Activated CD8-positive, alpha-beta memory T cell treated with anti-CD3 and anti-CD28 coated beads, Interleukin-2, amount 50 U/mL, for 1 hour (primary cell): Measurements from ENCODE around the gene UBR2.
"Not testable (repeated sequence)": the region's sequence is repeated elsewhere in the genome, so short reads cannot be mapped to it uniquely, and the experiment has no call there.

Source experiments
- DNase-seq: peaks from one replicate; pipeline ENCODE4 v3.0.0-alpha.2; 2020; ENCODE audit errors: extremely low read depth

UBR2 gene

GRCh38 chr6:42618105-42618504, 54.3 kb downstream of the UBR2 start:
- DNase-seq = no peak

- no peak for DNase-seq
Measured at GRCh38 chr6:42618686-42619085, 54.9 kb downstream of the UBR2 start.

- no peak for DNase-seq
Measured at GRCh38 chr6:42619963-42620362, 56.1 kb downstream of the UBR2 start.

GRCh38 chr6:42624601-42625000, 60.8 kb downstream of the UBR2 start:
- no peak for DNase-seq

- DNase-seq = no peak
Measured at GRCh38 chr6:42627044-42627443, 63.2 kb downstream of the UBR2 start.

- DNase-seq = no peak
Measured at GRCh38 chr6:42627674-42628073, 63.8 kb downstream of the UBR2 start.

- DNase-seq = no peak
Measured at GRCh38 chr6:42628604-42629003, 64.8 kb downstream of the UBR2 start.

DNA sequence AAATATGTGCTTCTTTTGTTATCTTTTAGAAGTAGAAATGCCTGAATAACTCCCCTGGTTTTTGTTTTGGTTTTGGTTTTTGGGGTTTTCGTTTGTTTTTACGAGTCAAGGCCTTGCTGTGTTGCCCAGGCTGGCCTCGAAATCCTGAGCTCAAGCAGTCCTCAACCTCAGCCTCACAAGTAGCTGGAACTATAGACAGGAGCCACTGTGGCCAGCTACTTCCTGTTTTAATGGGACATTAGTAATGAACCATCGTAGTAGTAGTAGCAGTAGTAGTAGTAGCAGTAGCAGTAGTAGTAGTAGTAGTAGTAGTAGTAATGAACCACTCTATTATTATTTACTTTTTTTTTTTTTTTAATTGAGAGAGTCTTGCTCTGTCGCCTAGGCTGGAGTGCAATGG, 66.0 kb downstream of the UBR2 start:
- no peak for DNase-seq

DNA sequence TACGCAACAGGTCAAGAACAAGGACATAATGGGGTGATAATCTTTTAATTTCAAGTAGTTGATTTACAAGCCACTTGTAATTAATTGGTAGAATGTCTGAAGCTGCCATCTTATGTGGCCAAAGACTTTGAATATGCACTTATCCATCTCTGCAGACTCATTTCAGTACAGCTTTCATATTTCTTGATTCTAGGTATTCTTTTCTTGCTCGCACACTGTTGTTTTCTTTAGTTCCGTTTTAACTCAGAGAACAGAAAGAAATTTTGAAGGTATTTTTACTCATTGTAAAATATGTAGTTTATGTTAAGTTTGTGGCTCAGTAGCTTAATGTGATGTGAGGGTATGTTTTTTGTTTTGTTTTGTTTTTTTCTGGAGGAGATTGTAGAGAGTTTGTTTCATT, 73.9 kb downstream of the UBR2 start:
- no peak for DNase-seq

DNA sequence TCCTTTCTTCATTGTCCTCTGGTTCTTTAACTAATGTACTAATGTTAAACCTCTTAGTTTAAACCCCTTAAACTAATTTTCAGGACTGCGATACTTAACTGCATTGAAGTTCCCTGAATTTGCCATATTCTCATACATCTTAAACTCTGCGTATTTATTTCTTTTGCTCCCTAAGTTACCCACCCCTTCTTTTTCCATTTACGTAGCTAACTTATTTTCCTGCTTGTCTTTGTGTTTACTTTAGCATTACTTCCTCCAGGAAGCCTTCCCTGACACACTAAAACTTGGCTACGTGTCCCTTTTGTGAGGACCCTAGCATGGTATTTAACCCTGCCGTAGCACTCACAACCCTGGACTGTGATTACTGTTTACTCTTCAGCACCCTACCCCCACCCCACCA, 79.0 kb downstream of the UBR2 start:
- DNase-seq = no peak

- no peak for DNase-seq
Measured at GRCh38 chr6:42644211-42644610, 80.4 kb downstream of the UBR2 start.

DNA sequence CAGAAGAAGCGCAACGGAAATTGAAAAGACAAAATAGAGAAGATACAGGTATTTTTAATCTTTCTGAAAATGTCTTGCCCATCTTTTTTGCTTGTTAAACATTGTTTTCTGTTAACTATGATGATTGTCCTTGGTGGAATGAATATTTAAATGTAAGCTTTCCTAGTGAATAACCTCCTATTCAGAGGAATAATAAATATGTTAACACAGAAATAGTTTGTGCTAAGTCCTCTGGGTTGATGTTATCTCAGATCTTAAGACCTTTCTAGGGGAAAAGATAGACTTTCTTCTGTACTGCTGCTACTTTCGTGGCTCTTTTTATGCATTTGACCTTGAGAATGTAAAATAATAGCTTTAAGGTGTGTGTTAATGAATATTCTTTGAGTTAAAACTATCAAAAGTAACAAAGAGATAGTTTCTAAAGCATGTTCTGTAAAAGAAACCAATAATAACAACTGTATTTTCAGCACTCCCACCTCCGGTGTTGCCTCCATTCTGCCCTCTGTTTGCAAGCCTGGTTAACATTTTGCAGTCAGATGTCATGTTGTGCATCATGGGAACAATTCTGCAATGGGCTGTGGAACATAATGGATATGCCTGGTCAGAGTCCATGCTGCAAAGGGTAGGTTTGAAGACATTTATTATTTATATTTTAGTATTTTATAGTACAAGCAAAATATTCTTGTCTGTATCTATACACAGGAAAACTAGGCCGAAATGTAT, 88.4 kb downstream of the UBR2 start:
- no peak for DNase-seq

GRCh38 chr6:42653851-42654250, 90.0 kb downstream of the UBR2 start:
- DNase-seq = no peak

DNA sequence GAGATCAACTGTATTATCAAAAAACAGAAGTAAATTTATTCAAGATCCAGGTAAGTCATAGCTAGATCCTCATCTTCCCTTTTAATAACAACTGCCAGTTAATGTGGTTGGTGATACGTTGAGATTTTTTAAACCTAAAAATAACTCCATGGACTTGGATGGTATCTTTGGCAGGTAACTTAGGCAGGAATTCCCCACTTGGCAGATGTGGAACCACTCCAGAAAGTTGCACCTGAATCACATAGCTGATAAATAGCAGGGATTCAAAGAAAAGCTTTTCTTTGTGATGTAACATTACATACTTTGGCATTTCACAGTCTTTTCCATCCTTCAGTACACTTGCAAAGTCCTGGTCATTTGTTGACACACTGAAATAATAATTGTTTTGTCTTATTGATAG, 96.0 kb downstream of the UBR2 start:
- DNase-seq = no peak

- DNase-seq = peak; percentile 70
Measured at GRCh38 chr6:42661540-42662153, 97.8 kb downstream of the UBR2 start.

DNA sequence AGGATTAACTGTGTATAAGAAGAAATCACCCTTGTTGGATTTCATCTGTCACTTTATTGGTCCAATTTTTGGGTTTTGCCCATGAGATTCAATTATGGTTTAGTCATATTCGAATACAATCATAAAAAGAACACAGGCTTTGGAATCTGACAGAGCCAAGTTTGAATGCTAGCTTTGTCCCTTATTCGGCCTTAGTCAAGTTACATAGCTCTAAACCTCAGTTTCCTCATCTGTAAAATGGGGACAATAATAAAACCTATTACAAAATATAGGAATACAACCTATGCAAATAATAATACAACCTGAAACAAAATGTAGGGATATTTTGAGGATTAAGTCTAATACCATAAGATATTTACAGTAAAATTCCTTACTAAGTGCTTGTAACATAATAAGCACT, 100.9 kb downstream of the UBR2 start:
- DNase-seq = no peak

- DNase-seq = not testable (repeated sequence)
Measured at GRCh38 chr6:42674368-42674767, 110.5 kb downstream of the UBR2 start.

DNA sequence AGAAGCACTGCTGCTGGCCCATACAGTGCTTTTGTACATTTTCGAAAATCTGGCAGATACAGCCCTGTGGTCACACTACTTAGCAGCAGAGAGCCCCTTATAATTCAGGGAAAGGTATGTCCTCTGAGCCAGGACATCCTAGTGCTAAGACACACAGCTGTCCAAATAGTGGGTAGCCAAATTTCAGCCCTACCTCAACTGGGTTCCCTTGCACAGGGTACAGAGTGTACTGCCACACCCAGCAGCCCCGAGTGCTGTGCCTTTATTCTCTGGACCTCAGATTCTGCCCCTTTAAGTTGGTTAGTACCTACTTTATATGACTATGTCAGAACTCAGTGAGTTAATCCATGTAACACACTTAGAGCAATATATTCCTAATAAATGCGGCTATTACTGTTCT, 111.0 kb downstream of the UBR2 start:
- no peak for DNase-seq

DNA sequence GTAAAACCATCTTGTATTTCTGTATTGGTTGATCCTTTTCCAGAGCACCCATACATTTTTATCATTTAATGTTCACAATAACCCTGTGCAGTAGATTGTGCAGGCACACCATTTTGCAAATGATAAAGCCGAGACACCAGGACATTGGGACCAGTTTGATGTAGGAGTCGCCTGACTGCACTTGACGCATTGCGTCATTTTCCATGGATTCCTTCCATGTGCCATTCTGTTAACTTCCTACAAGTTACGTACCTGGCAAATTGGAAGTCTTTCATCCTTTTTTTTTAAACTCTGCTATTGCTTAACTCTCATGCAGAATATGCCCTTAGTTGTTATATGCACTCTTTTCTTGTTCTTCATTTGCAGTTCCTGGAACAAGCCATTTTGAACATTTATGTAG, 115.5 kb downstream of the UBR2 start:
- DNase-seq = no peak

DNA sequence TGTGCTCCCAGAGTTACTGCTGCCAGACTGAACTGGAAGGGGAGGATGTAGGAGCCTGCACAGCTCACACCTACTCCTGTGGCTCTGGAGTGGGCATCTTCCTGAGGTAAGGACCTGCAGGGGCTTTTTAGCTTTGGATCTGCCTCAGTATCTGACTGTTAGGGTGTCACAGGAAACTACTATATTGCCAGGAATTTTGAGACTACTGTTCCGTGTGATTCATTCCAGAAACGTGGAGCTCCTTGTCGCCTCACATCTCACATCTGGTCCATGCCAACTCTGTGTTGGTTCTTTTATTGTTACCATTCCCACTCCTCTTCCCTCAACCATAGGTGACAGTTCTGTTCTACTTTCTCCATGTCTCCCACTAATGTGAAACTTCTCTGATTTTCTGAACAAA, 124.5 kb downstream of the UBR2 start:
- no peak for DNase-seq

DNA sequence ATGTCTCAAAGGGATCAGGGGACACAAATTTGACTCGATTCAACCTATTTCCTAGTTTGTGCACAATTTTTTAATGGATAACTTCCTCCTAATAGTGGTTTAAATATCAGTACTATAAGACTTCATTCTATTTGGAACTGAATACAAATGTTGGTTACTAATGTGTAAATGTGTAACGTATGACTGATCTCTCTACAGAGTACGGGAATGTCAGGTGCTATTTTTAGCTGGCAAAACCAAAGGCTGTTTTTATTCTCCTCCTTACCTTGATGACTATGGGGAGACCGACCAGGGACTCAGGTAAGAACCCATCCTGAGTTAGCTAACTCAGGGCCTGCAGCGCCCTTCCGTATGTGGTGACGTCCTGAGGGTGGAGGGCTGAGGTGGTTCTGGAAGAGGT, 125.5 kb downstream of the UBR2 start:
- no peak for DNase-seq

DNA sequence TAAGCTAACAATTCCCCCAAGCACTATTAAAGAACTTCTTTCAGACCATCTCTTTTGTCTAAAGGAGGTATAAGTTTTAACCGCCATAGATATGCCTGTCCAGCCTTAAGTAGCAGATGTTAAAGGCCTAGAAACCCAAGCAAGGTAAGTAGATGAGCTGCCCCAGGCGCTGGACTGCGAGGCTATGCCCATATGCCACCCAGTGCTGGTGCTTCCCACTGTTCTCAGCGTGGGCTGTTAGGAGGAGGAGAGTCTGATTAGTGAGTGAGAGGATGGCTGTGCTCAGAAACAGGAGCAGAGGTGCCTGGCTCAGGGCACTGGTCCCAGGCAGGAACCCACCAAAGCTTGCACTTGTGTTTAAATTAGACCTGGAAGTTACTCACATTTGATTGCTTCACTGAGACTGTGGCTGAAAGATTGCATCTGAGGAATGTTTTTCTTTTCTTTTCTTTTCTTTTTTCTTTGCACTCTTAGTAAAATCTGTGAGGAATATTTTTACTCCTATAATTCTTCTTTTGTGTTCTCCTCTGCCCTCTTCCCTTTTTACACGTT, 126.4 kb downstream of the UBR2 start:
- DNase-seq = no peak

- DNase-seq = no peak
Measured at GRCh38 chr6:42690872-42691271, 127.0 kb downstream of the UBR2 start.
